Measurements from ENCODE around the gene ANP32E.

GRCh38 chr1:150268340-150268704, 32.4 kb upstream of the ANP32E start:
- no peak for TF ChIP-seq CTCF (IDR thresholded peaks at IDR 0.05; ENCODE audit: poor library complexity)
- no peak for TF ChIP-seq EZH2 (IDR thresholded peaks at IDR 0.05; ENCODE audit: borderline replicate concordance)

Measured in hepatocyte (in vitro differentiated cells).